Astrocyte of the spinal cord (primary cell): ENCODE data around the gene SNUPN.
"Not testable (repeated sequence)": the region's sequence is repeated elsewhere in the genome, so short reads cannot be mapped to it uniquely, and the experiment has no call there.

Experiments
- DNase-seq: peaks from one replicate; pipeline ENCODE4 v3.0.0; 2011; ENCODE audit warnings: low read depth, low spot score
- H3K4me3 ChIP-seq: 2 replicates; pipeline ENCODE4 v1.5.1; 2011; ENCODE audit warnings: low read depth, mild to moderate bottlenecking, low read length, moderate library complexity
- in situ Hi-C: cut with HindIII; loops from 2 replicates; pipeline ENCODE4 v1.10.0; 2017; ENCODE audit warnings: low sequenced_read_pairs
- TF ChIP-seq, protein P1 (sequence below): IDR thresholded peaks from 2 replicates; pipeline ENCODE4 v1.5.1; 2012; ENCODE audit warnings: low read depth, mild to moderate bottlenecking, low read length, inconsistent platforms

Gene SNUPN

DNA sequence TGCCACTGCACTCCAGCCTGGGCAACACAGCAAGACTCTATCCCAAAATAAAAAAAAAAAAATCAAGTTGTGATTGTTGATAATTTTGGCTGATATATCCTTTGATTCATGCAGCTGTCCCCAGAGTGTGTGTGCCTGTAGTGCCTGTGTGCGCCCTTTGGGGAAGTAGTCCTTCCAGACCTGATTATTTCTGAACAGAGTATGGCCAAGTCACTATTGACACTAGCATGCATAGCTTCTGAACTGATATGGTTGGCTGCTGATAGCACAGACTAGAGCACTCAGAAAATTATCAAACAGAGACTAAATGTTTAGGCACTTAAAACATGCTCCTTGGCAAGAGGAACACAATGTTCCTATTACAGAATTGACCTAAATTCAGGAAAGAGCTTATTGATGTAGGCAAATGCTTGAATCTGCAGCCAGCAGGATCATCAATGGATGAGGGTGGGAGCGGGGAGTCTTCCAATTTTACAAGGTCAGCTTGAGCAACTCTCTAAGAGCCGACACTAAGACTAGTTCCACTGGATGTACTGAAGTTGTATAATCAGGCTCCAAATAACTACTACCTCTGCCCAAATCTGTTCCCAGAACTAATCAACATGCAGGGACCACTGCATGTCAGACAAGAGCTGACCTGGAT lies 28.7 kb downstream of the SNUPN start:
- H3K4me3 ChIP-seq, result no peak overlapping the region
- no peak for DNase-seq
- in situ Hi-C loops, result no loop called here
- TF ChIP-seq, protein P1, sequence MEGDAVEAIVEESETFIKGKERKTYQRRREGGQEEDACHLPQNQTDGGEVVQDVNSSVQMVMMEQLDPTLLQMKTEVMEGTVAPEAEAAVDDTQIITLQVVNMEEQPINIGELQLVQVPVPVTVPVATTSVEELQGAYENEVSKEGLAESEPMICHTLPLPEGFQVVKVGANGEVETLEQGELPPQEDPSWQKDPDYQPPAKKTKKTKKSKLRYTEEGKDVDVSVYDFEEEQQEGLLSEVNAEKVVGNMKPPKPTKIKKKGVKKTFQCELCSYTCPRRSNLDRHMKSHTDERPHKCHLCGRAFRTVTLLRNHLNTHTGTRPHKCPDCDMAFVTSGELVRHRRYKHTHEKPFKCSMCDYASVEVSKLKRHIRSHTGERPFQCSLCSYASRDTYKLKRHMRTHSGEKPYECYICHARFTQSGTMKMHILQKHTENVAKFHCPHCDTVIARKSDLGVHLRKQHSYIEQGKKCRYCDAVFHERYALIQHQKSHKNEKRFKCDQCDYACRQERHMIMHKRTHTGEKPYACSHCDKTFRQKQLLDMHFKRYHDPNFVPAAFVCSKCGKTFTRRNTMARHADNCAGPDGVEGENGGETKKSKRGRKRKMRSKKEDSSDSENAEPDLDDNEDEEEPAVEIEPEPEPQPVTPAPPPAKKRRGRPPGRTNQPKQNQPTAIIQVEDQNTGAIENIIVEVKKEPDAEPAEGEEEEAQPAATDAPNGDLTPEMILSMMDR, result no peak

- no peak for DNase-seq
- H3K4me3 ChIP-seq, result no peak overlapping the region
- in situ Hi-C loops, result no loop called here
- TF ChIP-seq, protein P1, result no peak
These were observed 31.2 kb downstream of the SNUPN start for GRCh38 chr15:75594276-75594675.

GRCh38 chr15:75591655-75592364 lies 33.7 kb downstream of the SNUPN start:
- TF ChIP-seq, protein P1, result no peak
- no peak for DNase-seq
- H3K4me3 ChIP-seq, result no peak overlapping the region
- in situ Hi-C loops, result no loop called here

- no peak overlapping the region for H3K4me3 ChIP-seq
- in situ Hi-C loops, result no loop called here
- TF ChIP-seq, protein P1, result no peak
- DNase-seq, result no peak
These were observed 35.3 kb downstream of the SNUPN start for GRCh38 chr15:75590239-75590638.

DNA sequence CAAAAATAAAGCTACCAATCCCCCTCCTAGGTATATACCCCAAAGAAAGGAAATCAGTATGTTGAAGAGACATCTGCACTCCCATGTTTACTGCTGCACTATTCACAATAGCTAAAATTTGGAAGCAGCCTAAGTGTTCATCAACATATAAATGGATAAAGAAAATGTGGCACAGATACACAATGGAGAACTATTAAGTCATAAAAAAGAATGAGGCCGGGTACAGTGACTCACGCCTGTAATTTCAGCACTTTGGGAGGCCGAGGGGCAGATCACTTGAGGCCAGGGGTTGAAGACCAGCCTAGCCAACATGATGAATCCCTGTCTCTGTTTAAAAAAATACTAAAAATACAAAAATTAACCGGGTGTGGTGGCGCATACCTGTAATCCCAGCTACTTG lies 36.5 kb downstream of the SNUPN start:
- no peak overlapping the region for H3K4me3 ChIP-seq
- TF ChIP-seq, protein P1, result no peak
- in situ Hi-C loops, result no loop called here
- no peak for DNase-seq

DNA sequence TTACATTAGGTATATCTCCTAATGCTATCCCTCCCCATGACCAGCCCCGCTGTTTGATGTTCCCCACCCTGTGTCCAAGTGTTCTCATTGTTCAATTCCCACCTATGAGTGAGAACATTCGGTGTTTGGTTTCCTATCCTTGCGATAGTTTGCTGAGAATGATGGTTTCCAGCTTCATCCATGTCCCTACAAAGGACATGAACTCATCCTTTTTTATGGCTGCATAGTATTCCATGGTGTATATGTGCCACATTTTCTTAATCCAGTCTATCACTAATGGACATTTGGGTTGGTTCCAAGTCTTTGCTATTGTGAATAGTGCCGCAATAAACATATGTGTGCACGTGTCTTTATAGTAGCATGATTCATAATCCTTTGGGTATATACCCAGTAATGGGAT lies 39.1 kb downstream of the SNUPN start:
- H3K4me3 ChIP-seq, DNase-seq, in situ Hi-C loops: not testable (repeated sequence)

DNA sequence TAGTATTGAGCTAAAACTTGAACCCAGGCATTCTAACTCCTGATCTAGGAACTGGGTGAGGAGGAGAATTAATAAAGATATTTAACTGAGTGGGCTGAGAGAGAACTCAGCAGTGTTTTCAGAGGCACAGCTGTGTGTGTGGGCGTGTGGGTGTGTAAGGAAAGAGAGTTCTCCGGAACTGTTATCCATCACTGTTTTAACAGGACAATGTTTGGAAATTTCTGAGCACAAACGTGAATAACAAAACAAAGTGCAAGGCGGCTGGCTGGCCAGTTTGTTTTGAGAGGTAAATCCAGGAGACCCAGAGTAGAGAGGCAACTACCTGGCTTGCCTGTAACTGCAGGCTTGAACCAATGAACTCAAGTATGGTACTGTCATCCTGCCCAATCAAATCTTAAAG lies 41.4 kb downstream of the SNUPN start:
- no peak overlapping the region for H3K4me3 ChIP-seq
- TF ChIP-seq, protein P1, result no peak
- DNase-seq, result no peak
- in situ Hi-C loops, result no loop called here
